ENCODE data around the gene GLP2R.

GLP2R gene

GRCh38 chr17:9862949-9863348, 37.2 kb downstream of the GLP2R start:
- Histone ChIP-seq H4K20me1 (ENCODE audit: insufficient read depth, low read length) (no peaks in the 10 kb centered on the region), H3K4me2 (ENCODE audit: low read depth, low read length) (no peak overlapping the region), H3K9ac (ENCODE audit: low read length) (no peak overlapping the region), H3F3A (ENCODE audit: insufficient read depth, low read length) (no peaks in the 10 kb centered on the region), H3K79me2 (ENCODE audit: low read length) (no peaks in the 10 kb centered on the region), H3K9me2 (replicated peaks; ENCODE audit: insufficient read depth, low read length) (no peaks in the 10 kb centered on the region), H3K4me3 (ENCODE audit: low read length) (no peak overlapping the region), H3K36me3 (replicated peaks; ENCODE audit: insufficient read depth, low read length) (no peaks in the 10 kb centered on the region), H2AFZ (ENCODE audit: low read length) (no peak overlapping the region), H3K4me1 (ENCODE audit: low read length) (no peaks in the 10 kb centered on the region), H3K9me3 (replicated peaks; ENCODE audit: insufficient read depth, low read length) (no peaks in the 10 kb centered on the region), H3K27me3 (replicated peaks; ENCODE audit: insufficient read depth, low read length) (no peaks in the 10 kb centered on the region), H3K27ac (ENCODE audit: low read length) (no peak overlapping the region)
- no peak for TF ChIP-seq EZH2phosphoT487 (IDR thresholded peaks at IDR 0.05; ENCODE audit: low read length)
- no peak for TF ChIP-seq EZH2 (optimal IDR thresholded peaks at IDR 0.05; ENCODE audit: low read depth, low read length)
- no peak for TF ChIP-seq CTCF (IDR thresholded peaks at IDR 0.05; ENCODE audit: low read length)
- no peak for DNase-seq

- no peaks in the 10 kb centered on the region for H3F3A ChIP-seq (ENCODE audit: insufficient read depth, low read length)
- no peak overlapping the region for H3K9ac ChIP-seq (ENCODE audit: low read length)
- no peaks in the 10 kb centered on the region for H3K9me3 ChIP-seq (replicated peaks; ENCODE audit: insufficient read depth, low read length)
- H2AFZ ChIP-seq (ENCODE audit: low read length): no peak overlapping the region
- no peak overlapping the region for H3K4me3 ChIP-seq (ENCODE audit: low read length)
- no peaks in the 10 kb centered on the region for H4K20me1 ChIP-seq (ENCODE audit: insufficient read depth, low read length)
- H3K4me1 ChIP-seq (ENCODE audit: low read length): no peaks in the 10 kb centered on the region
- no peak for TF ChIP-seq EZH2 (optimal IDR thresholded peaks at IDR 0.05; ENCODE audit: low read depth, low read length)
- no peak for TF ChIP-seq CTCF (IDR thresholded peaks at IDR 0.05; ENCODE audit: low read length)
- TF ChIP-seq EZH2phosphoT487 (IDR thresholded peaks at IDR 0.05; ENCODE audit: low read length): no peak
- no peaks in the 10 kb centered on the region for H3K79me2 ChIP-seq (ENCODE audit: low read length)
- no peak overlapping the region for H3K4me2 ChIP-seq (ENCODE audit: low read depth, low read length)
- no peak for DNase-seq
- H3K27ac ChIP-seq (ENCODE audit: low read length): no peak overlapping the region
- H3K36me3 ChIP-seq (replicated peaks; ENCODE audit: insufficient read depth, low read length): no peaks in the 10 kb centered on the region
- no peaks in the 10 kb centered on the region for H3K9me2 ChIP-seq (replicated peaks; ENCODE audit: insufficient read depth, low read length)
- no peaks in the 10 kb centered on the region for H3K27me3 ChIP-seq (replicated peaks; ENCODE audit: insufficient read depth, low read length)
These were observed 39.9 kb downstream of the GLP2R start for GRCh38 chr17:9865586-9865985.

DNA sequence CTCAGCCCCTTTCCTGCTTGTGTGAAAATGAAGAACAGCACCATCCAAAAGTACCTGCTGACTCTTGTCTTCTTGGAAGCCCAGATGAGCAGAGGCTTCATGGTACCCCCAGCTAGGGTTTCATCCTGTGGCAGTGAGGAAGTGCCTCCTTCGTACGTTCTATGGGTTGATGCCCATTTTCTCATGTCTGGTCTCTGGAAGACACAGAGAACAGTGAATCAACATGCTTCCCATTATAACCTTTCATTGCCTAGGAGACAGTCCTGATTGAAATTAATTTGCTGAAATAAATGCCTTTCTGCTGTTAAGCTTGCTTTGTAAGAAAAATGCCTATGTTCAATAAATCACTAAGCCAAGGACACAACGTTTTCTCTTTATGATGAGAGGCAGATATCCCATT, 42.8 kb downstream of the GLP2R start:
- no peak for DNase-seq
- H2AFZ ChIP-seq (ENCODE audit: low read length): no peak overlapping the region
- no peaks in the 10 kb centered on the region for H3K79me2 ChIP-seq (ENCODE audit: low read length)
- H3K9me3 ChIP-seq (replicated peaks; ENCODE audit: insufficient read depth, low read length): no peaks in the 10 kb centered on the region
- no peaks in the 10 kb centered on the region for H4K20me1 ChIP-seq (ENCODE audit: insufficient read depth, low read length)
- H3K9me2 ChIP-seq (replicated peaks; ENCODE audit: insufficient read depth, low read length): no peaks in the 10 kb centered on the region
- H3K9ac ChIP-seq (ENCODE audit: low read length): no peak overlapping the region
- H3K4me3 ChIP-seq (ENCODE audit: low read length): no peak overlapping the region
- H3K4me2 ChIP-seq (ENCODE audit: low read depth, low read length): no peak overlapping the region
- no peaks in the 10 kb centered on the region for H3F3A ChIP-seq (ENCODE audit: insufficient read depth, low read length)
- TF ChIP-seq EZH2 (optimal IDR thresholded peaks at IDR 0.05; ENCODE audit: low read depth, low read length): no peak
- TF ChIP-seq CTCF (IDR thresholded peaks at IDR 0.05; ENCODE audit: low read length): no peak
- TF ChIP-seq EZH2phosphoT487 (IDR thresholded peaks at IDR 0.05; ENCODE audit: low read length): no peak
- H3K4me1 ChIP-seq (ENCODE audit: low read length): no peaks in the 10 kb centered on the region
- no peaks in the 10 kb centered on the region for H3K27me3 ChIP-seq (replicated peaks; ENCODE audit: insufficient read depth, low read length)
- H3K36me3 ChIP-seq (replicated peaks; ENCODE audit: insufficient read depth, low read length): no peaks in the 10 kb centered on the region
- H3K27ac ChIP-seq (ENCODE audit: low read length): no peak overlapping the region
